ENCODE measurements around the gene RFTN1.

DNA sequence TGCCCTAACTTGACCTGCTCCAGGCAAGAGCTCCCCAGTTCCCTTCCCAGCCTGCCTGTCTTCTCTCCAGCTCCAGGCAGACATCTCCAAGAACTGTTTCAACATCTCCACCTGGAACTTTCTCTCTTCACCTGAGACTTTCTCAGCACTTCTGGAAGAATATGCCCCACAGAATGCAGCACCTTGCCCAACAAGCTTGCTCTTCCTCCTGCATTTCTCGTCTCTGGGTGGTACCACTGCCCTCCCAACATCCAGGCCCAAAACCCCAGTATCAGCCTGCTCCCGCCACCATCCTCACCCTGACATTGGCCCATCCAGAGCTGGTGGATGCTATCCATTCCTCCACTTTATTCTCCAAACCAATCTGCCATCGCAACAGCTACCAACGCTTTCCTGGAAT, 8.8 kb downstream of the RFTN1 start:
- TF ChIP-seq DPF2 (IDR thresholded peaks at IDR 0.05) (no peak), RBM17 (IDR thresholded peaks at IDR 0.05; ENCODE audit: borderline replicate concordance, low read depth, low read length) (no peak), ZFP1 (CRISPR knock-in tag; IDR thresholded peaks at IDR 0.05) (no peak), ZNF3 (CRISPR knock-in tag; IDR thresholded peaks at IDR 0.05) (no peak), ZBTB49 (CRISPR knock-in tag; IDR thresholded peaks at IDR 0.05; ENCODE audit: borderline replicate concordance) (no peak), SP1 (CRISPR knock-in tag; IDR thresholded peaks at IDR 0.05) (no peak), ZNF324 (CRISPR knock-in tag; IDR thresholded peaks at IDR 0.05) (no peak), GABPA (tag; conservative IDR thresholded peaks at IDR 0.05; ENCODE audit: low read depth) (no peak)
